Left renal pelvis (tissue), 4 donors: ENCODE measurements around the gene LRRC75A. TPM values are rescaled to one million over a fixed set of nuclear protein-coding genes. Genes with fewer than 3 reads are reported as not detected.
"Not testable (repeated sequence)": the region's sequence is repeated elsewhere in the genome, so short reads cannot be mapped to it uniquely, and the experiment has no call there.

Experiments used
- DNase-seq, 4 donors: peaks; one replicate each; pipeline ENCODE4 v3.0.0-alpha.2; 2013; ENCODE audit warnings: low read depth in 4 of 4, low spot score in 3 of 4
- polyA plus RNA-seq, 4 donors: library from polyadenylated mRNA; unstranded; fragments of 120-200 nt; gene quantifications; one replicate each; pipeline ENCODE4 v1.2.1, GENCODE V29; 2013; ENCODE audit not compliant: insufficient read length in 4 of 4

Gene LRRC75A, protein sequence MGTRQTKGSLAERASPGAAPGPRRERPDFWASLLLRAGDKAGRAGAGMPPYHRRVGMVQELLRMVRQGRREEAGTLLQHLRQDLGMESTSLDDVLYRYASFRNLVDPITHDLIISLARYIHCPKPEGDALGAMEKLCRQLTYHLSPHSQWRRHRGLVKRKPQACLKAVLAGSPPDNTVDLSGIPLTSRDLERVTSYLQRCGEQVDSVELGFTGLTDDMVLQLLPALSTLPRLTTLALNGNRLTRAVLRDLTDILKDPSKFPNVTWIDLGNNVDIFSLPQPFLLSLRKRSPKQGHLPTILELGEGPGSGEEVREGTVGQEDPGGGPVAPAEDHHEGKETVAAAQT
- 10 to 100 TPM in 1 of 4 donors, 1 to 10 TPM in 3; 4.7 to 13.1 (median 5.0) TPM for polyA plus RNA-seq

DNA sequence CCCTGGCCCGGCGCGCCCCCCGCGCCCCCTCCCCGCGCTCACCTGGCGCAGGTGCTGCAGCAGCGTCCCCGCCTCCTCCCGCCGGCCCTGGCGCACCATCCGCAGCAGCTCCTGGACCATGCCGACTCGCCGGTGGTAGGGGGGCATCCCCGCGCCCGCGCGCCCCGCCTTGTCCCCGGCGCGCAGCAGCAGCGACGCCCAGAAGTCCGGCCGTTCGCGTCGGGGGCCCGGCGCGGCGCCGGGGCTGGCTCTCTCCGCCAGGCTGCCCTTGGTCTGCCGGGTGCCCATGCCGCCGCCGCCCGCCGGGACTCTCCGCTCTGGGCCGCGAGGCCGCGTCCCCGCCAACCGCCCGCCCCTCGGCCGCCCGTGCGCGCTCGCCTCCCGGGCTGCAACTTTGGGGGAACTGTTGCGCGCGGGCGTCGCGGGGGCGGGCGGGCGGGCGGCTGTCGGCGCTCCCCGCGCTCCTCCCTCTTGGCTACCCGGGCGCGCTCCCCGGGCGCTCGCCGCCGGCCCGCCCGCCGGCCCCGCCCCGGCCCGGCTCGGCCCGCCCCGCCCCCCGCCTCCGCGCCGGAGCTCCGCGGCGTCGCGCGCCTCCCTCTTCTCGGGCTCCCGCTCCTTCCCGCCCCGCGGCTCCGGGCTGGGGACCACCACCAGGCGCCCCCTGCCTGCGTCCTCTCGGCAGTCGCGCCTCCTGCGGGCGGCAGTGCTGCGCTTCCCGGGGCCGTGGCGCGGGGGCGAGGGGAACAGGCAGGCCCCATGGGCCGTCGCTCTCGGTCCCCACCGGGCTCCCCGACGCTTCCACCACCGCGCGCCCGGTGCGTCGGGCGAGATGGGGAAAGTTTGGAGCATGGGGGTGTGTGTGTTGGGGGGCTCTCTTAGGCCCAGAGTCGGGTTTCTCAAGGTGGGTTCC lies at the start of gene LRRC75A:
Gene LRRC75A (minus strand): TSS at position 491 of the 910 bp plus-strand sequence. CDS start 203 bp downstream, at position 288.
- DNase-seq = peak in 3 of 4 donors; percentile 41 to 47 (median 42)

DNA sequence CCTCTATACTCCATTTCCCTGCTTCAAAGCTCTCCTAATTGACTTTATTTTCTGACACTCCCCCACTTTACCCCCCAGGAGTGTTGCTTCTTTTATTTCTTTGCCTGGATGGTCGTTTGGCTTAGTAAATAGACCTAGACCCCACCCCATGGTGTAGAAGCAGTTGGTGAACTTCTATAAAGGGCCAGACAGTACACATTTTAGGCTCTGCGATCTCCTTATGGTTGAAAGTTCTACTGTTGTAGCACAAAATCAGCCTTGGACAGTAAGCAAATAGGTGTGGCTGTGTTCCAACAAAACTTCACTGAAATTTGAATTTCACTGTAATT lies 45.1 kb upstream of the LRRC75A start:
- no peak for DNase-seq

GRCh38 chr17:16534236-16534635 lies 42.2 kb upstream of the LRRC75A start:
- no peak for DNase-seq

GRCh38 chr17:16529906-16530305 lies 37.9 kb upstream of the LRRC75A start:
- no peak for DNase-seq

- DNase-seq = no peak
Measured at GRCh38 chr17:16527298-16527697, 35.3 kb upstream of the LRRC75A start.

DNA sequence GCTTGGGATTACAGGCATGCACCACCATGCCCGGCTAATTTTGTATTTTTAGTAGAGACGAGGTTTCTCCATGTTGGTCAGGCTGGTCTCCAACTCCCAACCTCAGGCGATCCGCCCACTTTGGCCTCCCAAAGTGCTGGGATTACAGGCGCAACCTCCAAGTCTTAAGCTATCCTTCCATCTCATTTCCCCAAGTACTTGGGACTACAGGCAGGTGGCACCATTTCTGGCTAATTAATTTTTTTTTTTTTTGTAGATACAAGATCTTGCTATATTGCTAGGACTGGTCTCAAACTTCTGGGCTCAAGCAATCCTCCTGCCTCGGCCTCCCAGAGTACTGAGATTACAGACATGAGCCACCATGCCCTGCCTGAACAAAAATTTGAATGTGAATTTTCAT lies 33.6 kb upstream of the LRRC75A start:
- DNase-seq = not testable (repeated sequence)

DNA sequence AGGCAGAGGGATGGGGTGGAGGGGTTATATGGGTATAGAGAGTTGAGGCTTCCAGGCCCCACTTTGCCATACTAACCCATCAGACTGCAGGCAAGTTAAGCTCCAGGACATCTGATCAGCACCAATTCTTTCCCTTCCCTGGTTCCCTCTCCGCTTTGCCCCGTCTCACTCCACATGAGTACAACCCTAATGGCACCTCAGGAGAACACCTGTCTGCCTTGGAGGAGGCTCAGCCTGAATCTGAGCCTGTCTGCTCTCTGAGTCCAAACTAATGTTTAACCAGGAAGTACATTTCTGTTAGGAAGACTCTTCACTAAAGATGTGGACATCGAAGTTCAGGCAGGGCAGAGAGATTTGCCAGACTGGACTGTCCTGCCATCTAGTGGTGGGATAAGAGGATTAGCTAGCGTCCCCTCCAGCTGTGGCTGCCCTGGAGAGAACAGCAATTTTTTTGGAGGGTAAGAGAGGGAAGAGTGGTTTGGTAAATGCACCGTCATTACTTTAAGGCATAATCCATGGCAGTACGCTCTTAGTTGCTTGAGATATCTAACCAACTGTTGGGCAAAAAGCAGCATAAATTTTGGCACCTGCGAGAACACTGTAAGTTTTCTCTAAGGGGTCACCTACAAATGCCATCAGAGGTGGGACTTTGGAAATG lies 29.2 kb upstream of the LRRC75A start:
- DNase-seq = peak; percentile 50 to 80 (median 69)

- no peak for DNase-seq
Measured at GRCh38 chr17:16519021-16519420, 27.0 kb upstream of the LRRC75A start.

DNA sequence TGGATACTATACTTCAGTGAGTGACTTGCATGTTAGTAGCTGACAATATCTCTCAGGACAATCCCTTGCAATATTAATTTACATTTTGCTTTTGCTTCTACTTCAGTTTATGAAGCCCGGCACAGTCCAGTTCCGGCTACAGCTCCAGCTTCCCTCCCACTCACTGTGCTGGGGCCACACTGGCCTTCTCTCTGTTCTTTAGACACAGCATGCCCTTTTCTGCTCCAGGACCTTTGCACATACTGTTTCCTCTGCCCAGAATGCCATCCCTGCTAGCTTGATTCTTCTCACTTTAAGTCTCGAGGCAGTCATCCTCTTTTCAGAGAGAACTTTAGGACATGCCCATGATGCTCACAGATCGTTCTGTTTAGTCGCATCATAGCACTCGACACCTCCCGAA lies 25.5 kb upstream of the LRRC75A start:
- DNase-seq = no peak

GRCh38 chr17:16516594-16517051 lies 24.6 kb upstream of the LRRC75A start:
- peak in 1 of 4 donors; percentile 46 for DNase-seq

DNA sequence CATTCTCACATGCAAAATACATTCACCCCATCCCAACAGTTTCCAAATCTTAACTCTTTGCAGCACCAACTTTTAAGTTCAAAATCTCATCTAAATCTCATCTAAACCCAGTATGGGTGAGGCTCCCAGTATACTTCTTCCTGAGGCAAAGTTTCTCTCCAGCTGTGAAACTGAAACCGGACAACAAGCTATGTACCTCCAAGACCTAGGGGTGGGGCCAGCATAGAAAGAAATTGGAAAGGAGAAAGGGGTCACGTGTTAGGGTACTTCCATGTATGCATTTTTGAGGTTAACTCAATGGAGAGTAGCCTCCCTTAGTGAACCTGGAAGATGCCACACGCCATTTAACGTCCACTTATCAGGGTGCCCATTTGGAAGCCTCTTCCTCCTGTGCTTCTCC lies 23.9 kb upstream of the LRRC75A start:
- DNase-seq = no peak

- no peak for DNase-seq
Measured at GRCh38 chr17:16513873-16514272, 21.9 kb upstream of the LRRC75A start.

GRCh38 chr17:16512011-16512410 lies 20.0 kb upstream of the LRRC75A start:
- no peak for DNase-seq

- DNase-seq = no peak
Measured at GRCh38 chr17:16511593-16511992, 19.6 kb upstream of the LRRC75A start.

- no peak for DNase-seq
Measured at GRCh38 chr17:16507918-16508533, 16.0 kb upstream of the LRRC75A start.

- no peak for DNase-seq
Measured at GRCh38 chr17:16506188-16506587, 14.2 kb upstream of the LRRC75A start.

GRCh38 chr17:16504984-16505383 lies 13.0 kb upstream of the LRRC75A start:
- DNase-seq = no peak

DNA sequence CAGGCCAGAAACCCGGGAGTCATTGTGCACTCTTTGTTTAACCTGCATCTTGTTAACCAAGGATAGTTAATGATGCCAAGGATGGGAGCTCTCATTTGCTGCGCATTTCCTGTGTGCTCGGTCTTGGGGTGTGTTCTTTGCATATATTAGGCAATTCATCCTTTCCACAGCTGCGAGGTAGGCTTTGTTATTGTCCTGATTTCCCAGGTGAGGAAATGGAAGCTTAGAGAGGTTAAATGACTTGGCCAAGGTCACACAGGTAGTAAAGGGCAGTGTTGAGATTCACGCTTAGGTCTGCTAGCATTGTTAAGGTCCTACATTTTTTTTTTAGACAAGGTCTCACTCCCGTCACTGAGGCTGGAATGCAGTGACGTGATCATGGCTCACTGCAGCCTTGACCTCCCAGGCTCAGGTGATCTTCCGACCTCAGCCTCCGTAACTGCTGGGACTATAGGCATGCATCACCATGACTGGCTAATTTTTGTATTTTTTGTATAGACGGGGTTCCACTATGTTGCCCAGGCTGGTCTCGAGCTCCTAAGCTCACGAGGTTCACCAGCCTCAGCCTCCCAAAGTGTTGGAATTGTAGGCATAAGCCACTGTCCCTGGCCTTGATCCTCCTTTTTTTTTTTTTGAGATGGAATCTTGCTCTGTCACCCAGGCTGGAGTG lies 5.0 kb upstream of the LRRC75A start:
- no peak for DNase-seq

DNA sequence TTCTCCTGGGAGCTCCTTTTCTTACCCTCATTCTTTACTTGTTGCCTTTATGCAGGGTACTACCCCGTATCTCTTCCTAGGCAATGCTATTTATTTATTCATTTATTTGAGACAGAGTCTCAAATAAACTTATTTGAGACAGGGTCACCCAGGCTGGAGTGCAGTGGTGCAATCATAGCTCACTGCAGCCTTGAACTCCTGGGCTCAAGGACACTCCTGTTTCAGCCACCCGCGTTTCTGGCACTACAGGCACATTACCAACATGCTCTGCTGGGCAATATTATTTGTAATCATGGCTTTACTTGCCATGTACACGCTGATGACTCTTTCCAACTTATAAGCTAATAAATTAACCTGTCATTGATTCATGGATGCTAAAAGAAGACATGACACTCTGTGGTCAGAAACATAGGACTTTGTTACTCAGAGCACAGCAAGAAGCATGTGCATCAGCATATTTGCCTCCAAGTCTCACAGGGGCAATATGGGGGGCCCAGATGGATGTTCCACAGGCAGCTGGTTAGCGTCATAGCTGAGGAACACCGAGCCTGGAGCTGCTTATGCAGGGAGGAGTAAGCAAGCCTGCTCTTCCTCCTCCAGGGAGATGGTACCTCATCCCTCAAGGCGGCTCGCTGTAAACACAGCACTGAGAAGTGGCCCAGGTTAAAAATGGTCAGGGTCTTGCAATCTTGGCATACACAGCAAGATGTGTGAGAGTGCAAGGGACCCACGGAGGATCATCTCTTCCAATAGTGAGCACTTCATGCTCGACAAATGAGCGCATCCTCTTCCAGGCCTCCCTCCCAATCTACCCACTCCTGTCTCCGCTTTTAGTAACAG lies 4.2 kb upstream of the LRRC75A start:
- no peak for DNase-seq
